NCI-H774 (cell line): ENCODE data around the gene PI4KA.

Experiments used
- DNase-seq: peaks from one replicate; lab custom pipeline; 2025; lab: John Stamatoyannopoulos, UW

The PI4KA gene

DNA sequence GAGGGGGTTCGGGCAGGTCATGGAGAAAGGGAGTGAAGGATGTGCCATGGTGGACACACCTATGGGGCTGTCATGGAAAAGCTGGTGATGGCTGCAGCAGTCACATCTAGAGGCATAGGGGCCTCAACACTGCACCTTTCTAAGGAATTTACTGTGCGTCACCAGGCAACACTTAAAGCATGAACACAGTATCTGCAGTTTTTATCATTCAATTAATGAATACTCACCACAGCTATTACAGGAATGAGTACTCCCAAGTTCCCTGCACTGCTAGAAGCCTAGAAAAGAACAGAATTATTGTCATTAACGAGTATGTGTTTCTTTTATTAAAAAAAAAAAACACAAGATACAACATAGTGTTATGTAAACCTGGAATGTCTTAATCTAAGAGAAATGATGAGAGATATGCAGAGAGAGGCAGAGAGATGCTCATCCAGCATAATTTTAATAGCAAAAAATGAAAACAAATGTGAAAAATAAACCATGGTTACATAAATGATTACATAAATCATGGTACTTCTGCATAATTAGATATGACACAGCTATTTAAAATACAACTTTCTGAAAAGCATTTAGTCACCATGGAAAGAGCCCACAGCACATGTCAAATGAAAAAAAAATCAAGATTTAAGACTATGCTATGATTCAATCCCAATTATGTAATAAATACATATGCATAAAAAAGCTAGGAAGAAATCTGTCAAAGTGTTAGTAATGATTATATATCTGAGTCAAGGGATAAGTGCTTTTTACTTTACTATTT, 65.5 kb downstream of the PI4KA start:
- DNase-seq = no peak

DNA sequence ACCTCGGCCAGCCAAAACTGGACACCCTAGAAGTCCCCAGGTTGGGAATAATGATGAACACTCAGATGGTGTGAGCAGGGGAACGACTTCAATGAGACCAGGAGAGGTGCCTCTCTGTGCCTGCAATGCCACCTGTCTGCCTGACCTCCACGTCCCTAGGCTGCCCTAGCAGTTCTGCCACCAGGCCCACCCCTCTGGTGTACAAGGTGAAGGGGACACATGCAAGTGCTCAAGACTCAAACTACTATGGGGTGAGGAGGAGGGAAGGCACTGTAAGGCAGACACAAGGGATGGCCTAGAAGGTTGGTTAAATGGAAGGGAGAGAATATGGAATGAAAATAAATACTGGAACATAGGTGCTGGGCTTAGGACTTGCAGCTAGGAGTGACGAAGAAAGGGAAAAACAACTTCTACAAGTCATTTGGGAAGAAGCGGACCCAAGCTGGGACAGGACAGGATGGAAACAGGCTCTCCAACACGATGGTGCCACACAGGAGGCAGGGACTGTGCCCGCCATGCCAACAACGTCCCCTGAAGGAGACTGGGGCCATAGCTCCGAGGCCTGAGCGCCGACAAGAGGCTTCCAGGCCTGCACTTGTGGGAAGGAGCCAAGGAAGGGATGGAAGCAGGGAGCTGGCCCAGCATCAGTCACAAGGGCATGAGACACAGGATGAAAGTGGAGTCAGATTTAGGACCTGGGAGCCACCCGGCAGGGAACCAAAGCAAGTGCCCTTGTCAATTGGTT, 66.2 kb downstream of the PI4KA start:
- DNase-seq = no peak

DNA sequence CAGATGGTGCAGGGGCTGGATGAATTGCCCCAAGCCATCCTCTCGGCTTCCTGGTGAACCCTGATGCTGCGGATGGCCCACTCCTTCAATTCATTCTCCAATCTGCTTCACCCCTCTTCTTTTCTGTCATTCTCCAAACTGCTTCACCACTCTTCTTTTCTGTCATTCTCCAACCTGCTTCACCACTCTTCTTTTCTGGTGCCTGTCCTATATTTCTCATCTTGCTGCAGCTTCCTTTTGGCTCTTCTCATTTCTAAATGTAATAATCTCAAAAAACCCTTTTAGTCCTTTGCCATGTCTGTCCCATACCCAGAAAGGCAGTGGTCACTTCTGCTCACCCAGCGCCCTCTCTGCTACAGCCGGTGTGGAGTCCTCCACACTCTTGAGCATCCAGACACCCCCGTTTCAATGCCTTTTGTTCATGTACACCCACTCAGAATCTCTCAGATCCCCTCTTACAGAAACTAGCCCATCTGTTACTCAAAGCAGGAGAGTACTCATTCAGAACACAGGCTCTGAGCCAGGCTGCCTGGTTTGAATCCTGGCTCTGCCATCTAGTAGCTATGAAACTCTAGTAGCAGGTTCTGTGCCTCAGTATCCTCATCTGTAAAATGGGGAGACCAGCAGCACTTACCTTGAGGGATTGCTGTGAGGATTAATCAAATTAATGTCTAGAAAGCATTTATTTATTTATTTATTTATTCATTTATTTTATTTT, 69.8 kb downstream of the PI4KA start:
- no peak for DNase-seq

DNA sequence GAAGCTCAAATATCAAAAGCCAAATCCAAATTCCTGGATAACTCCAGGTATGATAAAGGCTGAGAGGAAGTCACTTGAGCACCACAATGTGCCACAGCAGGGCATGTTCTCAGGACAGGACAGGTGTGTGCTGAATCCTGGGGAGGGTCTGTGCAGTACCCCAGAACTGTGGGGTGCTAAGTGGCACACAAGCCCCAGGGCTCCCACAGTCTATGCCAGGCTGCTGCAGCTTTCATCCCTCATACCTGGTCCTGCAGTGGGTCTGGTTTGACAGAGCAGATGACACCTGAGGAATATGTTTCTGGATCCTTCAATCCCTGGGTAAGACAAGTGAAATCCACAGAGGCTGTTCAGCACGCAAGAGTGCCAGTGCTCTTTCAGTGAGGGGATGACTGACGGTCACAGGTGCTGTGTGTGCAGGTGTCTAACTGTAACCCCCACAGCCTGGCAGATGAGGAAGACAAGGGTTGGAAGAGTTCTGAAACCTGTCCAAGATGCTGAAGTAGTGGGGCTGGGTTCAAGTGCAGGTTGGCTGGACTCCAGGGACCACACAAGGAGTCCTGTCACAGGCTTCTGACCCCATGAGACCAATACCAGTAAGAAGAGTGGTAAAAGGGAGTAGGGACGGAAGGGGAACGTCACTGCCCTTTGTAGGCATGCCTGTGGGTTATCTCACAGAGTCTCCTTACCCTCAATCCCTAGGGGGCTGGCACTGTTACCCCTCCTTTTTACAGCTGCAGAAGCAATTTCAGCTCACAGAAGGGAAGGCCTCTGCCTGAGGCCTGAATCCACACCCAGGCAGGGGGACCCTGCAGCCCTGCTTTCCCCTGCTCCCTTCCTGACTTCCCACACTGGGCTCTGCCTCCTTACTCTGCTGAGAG, 70.6 kb downstream of the PI4KA start:
- DNase-seq = no peak

DNA sequence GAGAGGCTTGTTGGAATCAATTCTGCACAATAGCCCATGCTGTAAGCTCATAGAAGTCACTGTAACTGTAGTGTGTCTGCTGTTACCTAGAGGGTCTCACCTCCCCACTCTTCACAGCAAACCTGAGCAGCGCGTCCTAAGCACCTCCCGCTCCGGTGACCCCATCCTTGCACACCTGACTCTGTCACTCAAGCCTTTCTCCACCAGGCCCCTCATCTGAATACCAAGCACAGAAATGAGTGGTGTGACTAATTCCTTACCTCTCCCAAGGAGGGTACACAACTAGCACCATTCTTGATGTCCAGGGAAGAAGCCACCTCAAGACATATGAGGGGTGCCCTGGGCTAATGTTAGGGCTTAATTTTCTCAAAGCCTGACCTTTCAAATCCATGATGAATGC, 71.4 kb downstream of the PI4KA start:
- DNase-seq = no peak

DNA sequence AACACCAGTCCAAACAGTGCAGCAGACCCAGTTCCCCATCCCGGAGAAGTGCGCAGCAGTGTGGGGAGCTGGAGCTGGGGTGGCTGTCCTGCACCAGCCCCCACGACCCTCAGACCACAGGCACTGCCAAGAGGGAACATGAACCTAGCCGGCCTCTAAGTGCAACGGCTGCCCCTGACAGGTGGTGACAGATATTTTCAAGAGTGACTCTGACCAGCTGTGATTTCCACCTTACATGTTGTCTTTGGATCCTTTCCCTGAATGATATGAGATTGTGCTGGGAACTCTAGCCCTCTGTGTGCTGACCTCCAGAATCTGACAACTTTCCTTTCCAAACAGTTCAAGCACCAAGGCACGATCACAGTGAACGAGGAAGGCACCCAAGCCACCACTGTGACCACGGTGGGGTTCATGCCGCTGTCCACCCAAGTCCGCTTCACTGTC, 72.1 kb downstream of the PI4KA start:
- no peak for DNase-seq

DNA sequence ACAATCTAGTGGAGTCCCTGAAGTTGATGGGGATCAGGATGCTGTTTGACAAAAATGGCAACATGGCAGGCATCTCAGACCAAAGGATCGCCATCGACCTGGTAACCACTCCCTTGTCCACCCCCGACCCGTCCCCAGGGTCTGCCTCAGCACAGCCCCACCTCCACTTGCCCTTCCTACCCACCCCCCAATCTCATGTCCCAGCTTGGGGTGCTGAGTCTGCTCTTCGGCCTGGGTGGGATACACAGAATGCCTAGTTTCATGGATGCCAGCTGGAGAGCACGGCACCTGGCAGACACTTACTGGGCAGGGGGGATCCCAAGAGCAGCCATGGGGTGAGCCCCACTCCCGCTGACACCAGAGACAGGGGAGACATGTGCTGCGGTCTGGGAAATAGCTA, 72.6 kb downstream of the PI4KA start:
- DNase-seq = no peak

DNA sequence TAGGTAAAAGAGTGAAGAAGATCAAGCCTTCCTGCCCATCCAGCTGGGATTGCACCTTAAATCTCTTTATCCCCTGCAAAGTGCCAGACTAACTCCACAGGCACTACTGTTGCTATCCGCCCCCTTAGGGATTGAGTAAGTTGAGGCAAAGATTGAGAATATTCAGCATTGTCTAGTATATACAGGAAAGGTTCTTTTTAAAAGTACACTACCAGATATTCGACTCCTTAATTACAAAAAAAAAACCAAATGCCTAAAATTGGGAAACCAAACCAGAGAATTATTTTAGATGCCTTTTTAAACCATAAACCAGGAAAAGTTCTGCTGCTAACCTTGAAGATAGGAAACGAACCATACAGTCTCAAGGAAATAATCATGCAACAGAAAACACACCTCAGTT, 73.2 kb downstream of the PI4KA start:
- no peak for DNase-seq

DNA sequence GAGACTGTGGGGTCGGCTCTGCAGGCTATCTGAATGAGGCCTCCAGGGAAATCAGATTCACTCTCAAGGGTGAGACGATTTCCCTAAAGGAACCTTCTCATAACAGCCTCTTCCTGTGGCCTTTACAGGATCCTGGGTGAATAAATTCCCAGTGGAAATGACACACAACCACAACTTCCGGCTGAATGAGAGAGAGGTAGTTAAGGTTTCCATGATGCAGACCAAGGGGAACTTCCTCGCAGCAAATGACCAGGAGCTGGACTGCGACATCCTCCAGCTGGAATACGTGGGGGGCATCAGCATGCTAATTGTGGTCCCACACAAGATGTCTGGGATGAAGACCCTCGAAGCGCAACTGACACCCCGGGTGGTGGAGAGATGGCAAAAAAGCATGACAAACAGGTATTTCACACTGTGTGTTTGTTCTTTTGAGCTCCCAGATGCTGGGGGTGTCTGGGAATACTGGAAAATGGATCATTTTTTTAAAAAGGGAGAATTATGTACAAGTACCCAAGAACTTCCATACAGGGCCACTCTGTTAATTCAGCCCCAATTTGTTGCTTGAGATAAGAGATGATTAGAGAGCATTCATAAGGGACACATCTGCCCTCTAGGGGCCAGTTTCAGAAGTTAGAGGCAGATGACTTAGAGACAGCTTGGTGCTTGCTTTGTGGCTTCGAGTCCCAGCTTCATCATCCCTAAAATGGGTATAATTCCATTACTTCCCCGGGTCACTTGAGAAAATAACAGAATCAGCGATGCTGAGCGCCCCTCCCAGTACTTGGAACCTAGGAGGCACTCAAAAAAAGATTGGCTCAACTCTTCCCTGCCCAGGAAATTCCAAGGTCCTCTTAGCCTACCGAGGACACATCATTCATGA, 74.5 kb downstream of the PI4KA start:
- peak; percentile 31 for DNase-seq

DNA sequence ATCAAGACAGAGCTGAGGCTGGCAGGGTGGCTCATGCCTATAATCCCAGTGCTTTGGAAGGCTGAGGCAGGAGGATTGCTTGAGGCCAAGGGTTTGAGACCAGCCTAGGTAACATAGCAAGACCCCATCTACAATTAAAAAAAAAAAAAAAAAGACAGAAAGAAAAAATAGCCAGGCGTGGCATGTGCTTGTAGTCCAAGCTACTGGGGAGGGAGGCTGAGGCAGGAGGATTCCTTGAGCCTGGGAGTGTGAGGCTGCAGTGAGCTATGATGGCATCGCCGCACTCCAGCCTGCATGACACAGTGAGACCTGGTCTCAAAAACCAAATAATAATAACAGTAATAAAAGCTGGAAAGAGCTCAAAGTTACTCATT, 75.3 kb downstream of the PI4KA start:
- DNase-seq = no peak

DNA sequence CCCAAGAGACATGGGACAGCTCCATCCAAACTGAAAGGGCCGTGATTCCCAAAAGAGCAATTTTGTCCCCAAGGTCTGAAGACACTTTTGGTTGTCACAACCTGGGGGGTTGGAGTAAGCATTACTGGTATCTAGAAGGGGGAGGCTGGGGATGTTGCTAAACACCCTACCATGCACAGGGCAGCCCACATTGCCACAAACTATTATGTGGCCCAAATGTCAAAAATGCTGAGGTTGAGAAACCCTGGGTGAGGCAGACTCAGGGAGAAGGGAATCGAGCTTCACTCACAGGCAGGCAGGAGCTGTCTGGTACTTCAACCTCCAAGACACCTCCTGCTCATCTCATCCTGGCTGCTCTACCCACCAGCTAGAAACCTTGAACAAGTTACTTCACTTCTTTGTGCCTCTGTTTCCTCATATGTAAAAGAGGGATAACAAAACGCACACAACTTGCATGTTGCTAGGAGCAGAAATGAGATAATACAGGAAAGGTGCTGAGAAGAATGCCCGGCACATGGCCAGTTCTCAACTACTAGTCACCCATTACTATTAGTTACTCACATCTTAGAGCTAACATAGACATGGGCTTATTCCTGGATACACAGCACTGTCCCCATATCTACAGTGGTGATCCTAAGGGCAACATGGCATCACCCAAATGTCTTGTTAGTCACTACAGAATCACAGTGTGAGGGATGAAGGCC, 75.9 kb downstream of the PI4KA start:
- no peak for DNase-seq

DNA sequence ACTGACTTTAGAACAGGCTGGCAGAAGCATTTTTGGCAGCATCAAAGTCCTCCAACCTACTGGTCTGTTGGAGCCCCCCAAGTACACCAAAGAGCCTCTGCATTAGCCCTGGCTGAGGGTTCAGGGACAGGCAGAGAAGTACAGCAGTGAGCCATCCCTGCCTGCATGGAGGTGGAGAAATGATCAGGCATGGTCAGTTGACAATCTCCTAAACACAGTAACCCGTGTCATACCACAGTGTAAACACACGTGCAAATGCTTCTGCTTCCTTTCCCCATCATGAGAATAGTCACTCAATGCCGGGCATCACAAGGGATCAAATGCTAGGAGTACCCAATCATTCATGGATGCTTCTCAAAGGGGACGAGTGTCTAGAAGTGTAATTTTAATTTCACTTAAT, 76.5 kb downstream of the PI4KA start:
- no peak for DNase-seq

DNA sequence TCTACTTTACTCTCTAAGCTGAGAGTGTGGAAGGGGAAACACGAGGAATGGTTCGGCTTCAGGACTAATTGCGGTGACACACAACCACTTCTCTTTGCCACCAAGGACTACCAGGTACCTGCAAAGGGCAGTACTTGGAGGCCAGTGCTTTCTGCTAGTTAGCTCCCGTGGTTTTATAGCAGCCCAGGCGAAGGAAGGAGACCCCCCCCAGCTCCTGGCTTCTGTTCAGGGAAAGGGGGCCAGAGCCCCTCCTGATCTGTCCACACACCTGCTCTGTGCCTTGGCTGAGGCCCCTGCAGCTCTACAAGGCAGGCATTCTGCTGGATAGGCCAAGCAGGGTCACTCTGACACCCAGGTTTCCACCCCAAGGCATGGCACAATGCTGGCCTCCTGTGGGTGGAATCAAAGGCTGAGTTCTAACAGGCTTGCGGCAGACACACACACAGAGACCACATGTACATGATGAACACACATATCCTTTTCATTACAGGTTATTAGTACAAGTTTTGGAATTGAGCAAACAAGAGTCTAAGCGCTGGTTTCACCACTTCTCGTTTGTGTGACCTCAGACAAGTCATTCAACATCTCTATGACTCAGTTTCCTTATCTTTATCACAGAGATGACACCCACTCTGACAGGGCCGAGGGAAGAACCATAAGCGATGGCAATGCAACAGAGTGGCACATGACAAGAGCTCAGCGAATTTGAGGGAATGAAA, 77.2 kb downstream of the PI4KA start:
- no peak for DNase-seq

DNA sequence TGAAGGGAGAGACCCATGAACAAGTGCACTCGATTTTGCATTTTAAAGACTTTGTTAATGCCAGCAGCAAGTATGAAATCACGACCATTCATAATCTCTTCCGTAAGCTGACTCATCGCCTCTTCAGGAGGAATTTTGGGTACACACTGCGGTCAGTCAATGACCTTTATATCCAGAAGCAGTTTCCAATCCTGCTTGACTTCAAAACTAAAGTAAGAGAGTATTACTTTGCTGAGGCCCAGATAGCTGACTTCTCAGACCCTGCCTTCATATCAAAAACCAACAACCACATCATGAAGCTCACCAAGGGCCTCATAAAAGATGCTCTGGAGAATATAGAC, 78.8 kb downstream of the PI4KA start:
- no peak for DNase-seq

DNA sequence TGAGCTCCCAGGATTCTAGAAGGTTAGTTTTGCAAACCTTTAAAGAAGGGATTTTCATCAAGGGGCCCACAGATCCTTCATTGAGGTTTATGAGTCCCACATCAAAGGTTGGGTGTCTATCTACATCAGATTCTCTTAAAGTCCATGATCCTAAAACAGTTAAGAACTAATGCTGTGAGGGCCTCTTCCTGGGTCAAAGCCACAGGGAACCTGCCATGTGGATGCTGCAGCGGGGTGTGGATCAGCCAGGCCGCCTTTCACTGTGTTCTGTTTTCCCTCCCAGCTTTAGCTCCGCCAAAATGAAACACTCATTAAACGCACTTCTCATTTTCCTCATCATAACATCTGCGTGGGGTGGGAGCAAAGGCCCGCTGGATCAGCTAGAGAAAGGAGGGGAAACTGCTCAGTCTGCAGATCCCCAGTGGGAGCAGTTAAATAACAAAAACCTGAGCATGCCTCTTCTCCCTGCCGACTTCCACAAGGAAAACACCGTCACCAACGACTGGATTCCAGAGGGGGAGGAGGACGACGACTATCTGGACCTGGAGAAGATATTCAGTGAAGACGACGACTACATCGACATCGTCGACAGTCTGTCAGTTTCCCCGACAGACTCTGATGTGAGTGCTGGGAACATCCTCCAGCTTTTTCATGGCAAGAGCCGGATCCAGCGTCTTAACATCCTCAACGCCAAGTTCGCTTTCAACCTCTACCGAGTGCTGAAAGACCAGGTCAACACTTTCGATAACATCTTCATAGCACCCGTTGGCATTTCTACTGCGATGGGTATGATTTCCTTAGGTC, 79.4 kb downstream of the PI4KA start:
- DNase-seq = no peak

DNA sequence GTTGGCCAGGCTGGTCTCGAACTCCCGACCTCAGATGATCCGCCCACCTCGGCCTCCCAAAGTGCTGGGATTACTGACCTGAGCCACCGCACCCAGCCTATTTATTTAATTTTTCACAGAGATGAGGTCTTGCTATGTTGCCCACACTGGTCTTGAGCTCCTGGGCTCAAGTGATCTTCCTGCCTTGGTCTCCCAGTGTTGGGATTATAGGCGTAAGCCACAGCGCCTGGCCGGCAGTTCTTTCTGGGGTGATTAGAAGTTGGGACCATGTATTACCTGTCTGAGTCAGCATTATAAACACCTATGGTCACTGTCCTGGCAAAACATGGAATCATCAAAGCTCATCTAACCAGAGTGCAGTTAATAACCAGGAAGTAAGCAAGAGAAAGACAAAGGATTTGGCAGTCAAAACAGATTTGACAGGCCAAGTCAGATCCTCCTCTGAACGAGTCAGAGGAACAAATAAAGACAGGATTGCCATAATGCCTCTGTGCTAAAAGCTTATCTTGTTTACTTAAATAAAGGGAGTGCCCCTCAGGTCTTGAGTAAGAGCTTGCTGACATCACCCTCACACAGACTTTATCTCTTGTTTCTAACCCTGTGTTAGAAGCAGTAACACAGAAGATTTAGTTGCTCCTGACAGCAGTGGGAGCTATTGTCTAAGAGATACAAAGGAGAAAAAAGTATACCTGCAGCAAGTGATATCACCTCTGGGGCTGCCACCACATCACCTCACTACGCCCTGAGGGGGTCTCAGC, 81.0 kb downstream of the PI4KA start:
- DNase-seq = no peak

DNA sequence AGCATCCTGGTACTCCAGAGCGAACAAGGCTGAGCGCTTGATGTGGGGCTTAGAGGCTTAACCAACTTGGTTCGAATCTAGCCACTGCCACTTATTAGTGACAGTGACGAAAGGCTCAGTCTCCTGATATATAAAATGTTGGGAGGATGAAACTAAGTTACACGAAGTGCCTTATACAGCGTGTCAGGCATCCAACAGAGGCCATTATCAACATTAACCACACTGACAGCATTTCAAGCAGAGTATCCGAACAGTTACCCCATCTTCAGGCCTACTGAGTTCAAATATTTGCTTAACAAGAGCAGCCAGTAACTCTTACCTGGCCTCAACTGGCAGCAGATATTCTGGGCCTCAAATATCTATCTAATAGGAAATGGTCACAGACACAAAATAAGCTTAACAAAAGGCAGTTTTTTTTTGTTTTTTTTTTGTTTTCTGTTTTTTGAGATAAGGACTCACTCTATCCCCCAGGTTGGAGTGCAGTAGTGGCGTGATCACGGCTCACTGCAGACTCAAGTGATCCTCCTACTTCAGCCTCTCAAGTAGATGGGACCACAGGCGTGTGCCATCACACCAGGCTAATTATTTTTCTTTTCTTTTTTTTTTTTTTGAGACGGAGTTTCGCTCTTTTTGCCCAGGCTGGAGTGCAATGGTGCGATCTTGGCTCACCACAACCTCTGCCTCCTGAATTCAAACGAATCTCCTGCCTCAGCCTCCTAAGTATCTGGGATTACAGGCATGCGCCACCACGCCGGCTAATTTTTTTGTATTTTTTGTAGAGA, 81.8 kb downstream of the PI4KA start:
- DNase-seq = no peak
